UCSD-AML1 (cell line): ENCODE data around the gene AFAP1.
A peak's percentile ranks its signal among the peaks of the same experiment; 100 is the strongest.

Experiments
- DNase-seq: peaks from one replicate; lab custom pipeline; 2025; ENCODE audit not compliant: unreplicated experiment; lab: John Stamatoyannopoulos, UW

The AFAP1 gene, protein sequence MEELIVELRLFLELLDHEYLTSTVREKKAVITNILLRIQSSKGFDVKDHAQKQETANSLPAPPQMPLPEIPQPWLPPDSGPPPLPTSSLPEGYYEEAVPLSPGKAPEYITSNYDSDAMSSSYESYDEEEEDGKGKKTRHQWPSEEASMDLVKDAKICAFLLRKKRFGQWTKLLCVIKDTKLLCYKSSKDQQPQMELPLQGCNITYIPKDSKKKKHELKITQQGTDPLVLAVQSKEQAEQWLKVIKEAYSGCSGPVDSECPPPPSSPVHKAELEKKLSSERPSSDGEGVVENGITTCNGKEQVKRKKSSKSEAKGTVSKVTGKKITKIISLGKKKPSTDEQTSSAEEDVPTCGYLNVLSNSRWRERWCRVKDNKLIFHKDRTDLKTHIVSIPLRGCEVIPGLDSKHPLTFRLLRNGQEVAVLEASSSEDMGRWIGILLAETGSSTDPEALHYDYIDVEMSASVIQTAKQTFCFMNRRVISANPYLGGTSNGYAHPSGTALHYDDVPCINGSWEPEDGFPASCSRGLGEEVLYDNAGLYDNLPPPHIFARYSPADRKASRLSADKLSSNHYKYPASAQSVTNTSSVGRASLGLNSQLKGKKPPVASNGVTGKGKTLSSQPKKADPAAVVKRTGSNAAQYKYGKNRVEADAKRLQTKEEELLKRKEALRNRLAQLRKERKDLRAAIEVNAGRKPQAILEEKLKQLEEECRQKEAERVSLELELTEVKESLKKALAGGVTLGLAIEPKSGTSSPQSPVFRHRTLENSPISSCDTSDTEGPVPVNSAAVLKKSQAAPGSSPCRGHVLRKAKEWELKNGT

DNA sequence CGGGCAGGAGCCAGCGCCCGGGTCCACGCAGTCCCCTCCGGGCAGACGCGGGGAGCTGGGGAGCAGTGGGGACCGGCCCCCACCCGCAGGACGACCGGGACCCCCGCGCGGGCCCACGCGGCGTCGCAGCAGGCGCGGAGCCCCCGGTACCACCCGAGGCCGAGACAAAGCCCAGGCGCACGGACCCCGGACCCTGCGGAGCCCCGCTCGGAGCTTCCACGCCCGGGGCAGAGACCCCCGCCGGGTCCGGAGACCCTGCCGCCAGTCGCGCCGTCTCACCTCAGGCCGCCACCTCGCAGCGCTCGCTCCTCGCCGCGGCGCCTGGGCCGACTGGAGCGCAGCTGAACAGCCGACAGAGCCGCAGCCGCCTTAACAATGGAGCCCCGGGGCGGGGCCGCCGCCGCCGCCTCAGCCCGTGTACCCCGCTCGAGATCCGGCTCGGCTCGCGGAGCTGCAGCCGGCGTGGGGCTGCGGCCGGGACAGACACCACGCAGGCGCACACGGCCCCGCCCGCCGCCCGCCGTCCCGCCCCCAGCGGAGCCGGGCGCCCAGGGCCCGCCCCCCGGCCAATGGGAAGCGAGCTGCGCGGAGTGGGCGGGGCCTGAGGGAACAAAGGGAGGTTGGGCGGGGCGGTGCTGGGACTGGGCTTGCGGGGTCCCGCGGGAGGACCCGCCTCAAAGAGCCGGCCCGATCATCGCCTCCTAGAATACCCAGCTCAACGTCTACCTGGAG, at the start of gene AFAP1:
AFAP1 (minus strand) TSS at position 485 of the 732 bp plus-strand sequence. CDS start 67,783 bp downstream, outside the sequence.
- DNase-seq = peak; percentile 70

DNA sequence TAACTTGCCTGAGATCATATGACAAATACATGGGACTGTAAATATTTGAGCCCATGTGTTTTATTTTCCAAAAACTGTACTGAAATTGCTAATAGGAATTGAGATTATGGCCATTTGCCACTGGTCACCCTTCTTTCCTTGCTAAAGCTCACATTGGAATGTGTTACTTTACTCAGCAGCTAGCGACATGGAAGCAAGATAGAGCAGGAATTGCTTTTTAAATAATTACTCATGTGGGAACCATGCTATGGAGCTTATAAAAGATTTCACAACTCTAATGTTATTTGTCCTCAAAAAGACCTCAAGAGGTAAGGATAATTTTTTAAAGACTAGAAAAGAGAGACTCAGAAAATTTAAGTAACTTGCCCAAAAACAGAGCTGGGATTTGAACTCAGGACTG, 48.8 kb upstream of the AFAP1 start:
- DNase-seq = no peak

DNA sequence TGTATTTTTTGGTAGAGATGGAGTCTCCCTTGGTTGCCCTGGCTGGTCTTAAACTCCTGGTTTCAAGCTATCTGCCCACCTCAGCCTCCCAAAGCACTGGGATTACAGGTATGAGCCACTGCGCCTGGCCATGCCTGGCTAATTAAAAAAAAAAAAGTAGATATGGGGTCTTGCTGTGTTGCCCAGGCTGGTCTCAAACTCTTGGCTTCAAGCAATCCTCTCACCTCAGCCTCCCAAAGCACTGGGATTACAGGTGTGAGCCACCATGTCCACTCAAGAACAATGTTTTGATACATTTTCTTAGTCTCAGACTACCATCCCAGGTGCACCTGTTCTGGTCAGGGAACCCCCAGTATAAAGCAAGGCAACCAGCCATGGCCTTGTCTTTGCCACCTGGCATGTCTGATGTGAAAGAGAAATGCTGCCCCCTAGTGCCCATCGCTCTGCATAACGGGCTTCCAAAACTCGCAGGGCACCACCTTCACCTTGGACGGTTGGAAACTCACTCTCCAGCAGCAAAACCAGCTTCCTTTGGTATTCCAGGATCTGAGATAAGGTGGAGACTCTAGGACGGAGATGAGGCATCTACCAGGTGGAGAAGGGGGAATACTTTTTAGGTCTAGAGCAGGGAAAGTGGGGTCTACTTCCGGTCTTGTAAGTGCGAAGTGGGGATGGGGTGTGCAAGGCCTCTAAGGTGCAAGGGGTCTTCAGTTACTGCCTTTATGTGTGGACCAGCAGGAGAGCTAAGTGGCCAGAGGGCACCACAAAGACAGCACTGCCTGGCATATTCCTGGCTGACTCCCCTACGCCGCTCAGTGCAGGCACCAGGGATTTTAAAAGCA, 47.7 kb upstream of the AFAP1 start:
- DNase-seq = peak; percentile 66

DNA sequence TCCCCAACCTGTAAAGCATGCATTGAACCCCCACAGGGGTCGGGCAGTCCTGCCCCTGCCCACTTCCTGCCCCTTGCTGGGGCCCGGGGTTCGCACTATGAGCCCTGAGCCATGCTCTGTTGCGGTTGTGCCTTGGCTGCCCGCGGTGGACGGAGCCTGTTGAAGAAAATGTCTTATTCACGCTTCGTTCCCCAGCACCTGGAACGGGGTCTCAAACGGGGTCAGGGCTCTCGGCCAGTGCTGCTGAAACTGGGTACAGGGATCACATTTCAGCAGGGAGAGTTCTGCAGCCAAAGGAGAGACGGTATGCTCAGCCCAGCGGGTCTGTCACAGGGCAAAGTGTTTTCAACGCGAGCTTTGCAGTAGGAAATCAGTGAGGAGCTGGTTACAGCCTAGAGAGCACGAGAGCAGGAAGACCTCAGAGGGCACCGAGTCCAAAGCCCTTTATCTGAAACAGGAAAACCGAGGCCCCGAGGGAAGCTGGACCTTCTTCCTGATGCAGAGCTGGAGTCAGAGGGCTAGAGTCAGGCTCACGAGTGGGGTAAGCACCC, 46.3 kb upstream of the AFAP1 start:
- peak; percentile 45 for DNase-seq

DNA sequence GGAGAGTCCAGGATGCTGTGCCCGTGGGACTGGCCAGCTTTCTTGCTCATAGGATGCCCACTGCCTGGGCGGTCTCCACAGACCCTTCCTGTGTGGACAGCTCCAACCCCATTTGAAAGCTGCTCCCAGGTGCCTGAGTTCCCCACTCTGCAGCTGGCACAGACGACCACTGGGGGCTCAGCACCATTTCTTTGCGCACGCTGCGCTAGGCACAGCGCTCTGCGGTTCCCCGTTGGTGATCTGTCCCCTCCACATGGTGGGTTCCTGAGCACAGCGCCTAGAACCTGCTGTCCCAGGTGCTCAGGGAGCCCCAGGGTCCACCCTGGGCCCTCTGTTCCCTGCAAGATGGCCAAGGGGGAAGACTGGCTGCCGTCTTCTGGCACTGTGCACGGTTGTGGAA, 45.4 kb upstream of the AFAP1 start:
- no peak for DNase-seq

DNA sequence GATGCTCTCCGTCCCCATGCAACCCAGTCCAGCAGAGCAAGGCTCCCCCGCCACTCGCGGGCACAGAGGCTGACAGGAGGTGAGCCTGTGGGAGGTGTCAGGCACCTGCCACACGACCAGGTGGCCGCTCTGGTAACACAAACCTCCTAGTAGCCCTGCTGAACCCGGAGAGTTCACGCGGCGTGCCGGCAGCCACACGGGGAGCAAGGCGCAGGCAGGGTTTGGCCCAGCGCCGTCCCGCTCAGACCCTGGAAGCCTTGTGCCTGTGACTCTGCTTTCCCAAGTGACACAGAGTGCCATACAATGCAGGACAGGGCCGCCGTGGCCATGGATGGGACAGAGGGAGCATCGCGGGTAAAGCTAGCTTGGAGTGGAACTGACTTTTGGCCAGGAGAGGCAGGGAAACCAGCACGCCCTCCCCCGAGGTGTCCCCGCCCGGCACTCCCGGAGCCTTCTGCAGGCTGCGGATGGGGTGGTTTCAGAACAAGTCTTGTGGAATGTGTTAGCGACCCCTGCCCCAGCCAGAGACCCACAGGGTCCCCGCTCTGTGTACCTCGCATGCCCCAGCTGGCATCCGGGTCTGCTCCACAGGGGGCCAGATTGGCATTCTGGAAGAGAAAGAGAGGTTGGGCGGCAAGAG, 44.7 kb upstream of the AFAP1 start:
- no peak for DNase-seq

DNA sequence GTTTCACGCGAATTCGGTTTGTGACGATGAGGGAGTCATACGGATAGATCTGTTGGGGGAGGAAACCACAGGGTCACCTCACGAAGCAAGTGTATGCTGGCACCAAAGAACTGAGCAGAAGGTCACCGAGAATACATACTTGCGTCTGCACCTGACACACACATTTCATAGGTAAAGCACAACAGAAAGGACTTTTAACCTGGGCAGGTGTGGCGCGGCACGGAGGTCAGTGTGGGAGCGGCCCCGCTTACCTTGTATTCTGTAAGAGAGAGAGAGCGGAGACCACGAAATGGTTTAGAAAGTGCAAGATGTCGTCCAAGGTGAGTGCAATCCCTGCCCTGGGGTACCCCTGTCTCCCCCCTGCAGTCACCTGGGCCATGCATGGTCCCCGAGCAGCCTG, 43.6 kb upstream of the AFAP1 start:
- no peak for DNase-seq

DNA sequence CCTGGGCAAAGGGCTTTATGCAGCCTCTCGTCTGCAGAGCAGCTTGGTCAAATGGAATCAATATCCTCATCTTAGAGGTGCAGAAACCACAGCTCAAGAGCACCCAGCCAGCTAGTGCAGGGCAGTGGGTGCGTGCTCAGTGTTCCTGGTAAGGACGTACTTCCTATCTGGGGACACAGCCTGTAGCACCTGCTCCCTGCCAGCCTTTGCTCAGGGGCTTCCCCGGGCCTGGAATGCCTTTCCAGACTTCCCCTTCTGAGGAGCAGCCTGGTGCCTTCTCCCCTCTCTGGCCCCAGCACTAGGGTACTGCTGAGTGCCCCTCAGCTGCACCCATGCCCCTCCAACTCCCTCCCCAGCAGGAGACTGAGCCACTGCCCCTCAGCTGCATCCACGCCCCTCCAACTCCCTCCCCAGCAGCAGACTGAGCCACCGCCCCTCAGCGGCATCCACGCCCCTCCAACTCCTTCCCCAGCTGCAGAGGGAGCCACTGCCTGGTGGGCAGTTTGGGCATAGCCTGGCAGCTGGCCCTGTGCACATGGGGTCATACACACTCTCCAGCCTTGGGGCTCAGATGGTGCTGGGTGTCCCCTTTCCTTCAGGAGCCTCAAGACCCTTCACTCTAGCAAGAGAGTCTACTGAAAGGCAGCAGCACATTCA, 42.2 kb upstream of the AFAP1 start:
- DNase-seq = no peak

DNA sequence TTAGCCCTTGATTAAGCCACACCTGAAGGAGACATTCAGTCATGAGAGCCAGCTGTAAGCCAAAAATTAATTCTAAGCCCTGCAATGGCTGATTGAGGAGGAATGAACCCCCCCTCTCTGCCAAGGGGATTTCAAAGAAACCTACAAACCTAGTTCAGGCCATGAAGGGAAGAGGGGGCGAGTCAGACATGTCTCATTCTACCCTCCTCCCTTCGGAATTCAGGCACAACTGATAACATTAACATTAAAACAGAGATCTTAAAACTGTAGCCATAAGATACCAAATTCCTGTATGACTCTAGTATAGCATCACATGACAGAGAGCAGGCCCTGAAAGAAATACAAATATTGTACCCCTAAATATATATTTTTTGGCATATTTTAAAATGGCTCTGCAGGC, 40.4 kb upstream of the AFAP1 start:
- no peak for DNase-seq

DNA sequence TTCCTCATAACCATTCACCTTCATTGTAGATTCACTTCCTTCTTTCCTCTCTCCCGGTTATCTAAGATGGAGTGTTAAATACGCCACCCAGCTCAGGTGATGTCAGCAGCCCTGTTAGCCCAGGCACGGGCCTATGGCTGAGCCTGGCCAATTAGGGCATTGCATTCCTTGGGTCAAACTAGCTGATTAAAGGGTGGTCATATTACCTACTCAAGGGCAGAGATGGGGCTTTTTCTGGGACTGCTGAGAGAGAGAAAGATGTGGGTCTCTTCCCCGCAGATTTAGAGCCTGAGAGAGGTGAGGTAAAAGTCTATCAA, 39.9 kb upstream of the AFAP1 start:
- DNase-seq = no peak

DNA sequence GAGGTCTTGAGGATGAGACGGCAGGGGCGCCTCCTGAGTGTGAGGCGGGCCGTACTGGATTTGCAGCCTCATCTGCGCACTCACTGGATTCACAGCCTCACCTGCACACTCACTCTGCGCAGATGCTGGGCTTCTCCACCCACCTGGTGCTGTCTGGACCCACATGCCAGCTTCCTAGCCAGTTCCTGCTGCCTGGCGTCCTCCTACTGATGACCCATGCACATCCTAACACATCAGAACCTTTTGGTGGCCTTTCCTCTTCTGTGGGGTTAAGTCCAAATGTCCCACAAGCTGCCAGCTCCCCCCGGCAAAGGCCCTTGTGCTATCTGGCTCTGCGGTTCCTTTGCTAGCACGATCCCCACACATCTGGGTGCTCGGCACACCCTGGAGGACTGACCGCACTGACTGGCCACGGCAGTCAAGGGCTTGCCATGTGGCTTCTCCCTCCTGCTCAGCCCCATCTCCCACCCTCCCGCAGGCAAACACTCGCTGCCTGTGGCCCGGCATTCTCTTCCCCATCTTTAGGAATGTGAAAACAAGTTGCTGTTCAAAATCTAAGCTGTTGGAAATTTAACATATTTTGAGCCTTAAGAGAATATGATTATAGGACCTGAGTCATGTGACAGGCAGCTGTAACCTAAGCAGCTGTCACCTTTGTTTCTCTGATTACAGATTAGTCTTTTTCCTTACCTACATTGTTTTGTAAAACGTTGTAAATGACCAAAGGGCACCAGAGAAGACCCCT, 39.4 kb upstream of the AFAP1 start:
- DNase-seq = no peak

DNA sequence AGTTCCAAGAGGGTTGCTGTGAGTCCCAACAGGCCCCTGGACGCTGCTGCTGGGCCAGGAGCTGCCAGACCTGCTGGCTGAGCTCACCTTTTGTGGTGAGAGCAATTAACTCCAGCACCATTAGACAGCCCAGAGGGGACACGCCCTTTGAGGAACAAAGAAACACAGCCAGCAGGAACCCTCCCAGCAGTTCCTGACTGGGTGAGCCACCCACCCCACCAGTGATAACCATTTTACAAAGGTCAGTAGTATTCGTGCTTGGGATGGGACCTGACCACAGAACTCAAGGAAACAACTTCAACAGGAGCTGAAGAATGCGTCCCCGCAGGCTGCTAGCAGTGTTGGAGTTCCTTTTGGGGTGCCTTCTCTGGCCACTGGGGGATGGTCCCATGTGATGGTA, 38.8 kb upstream of the AFAP1 start:
- DNase-seq = no peak

DNA sequence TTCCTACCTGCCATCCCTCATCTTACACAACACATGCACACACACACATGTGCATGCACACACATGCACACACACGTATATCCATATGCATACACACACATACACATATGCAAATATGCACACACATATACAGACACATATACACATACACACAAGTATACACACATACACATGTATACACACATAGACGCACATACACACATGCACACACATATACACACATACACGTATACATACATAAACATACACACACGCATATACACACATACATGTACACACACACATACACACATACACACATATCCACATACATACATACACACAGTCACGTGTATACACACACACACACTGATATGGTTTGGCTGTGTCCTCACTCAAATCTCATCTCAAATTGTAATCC, 37.0 kb upstream of the AFAP1 start:
- no peak for DNase-seq

DNA sequence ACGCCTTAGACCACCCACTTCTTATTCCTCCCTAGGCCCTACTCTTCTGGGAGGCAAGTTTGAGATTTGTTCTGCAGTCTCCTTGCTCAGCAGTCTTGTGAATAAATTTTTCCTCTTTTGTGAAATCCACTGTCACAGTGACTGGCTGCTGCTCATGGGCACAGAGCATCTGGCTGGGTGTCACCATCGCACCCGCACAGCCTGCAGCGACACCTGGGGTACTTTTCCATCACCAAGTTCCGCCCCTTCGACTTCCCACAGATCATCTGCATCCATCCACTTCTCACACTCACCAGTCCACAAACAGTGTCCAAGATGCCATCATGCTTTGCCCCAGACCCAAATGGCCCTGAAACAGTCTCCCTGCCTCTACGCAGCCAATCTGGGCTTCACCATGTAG, 36.4 kb upstream of the AFAP1 start:
- no peak for DNase-seq

DNA sequence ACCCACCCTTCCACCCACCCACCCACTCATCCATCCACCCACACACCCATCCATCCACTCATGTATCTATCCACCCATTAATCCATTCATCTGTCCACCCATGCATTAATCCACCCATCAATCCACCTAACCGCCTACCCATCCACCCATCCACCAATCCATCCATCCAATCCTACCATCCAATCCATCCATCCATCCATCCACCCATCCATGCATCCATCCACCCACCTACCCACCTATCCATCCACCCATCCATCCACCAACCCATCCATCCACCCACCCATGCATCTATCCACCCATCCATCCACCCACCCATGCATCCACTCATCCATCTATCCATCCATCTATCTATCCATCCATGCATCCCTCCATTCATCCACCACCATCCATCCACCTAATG, 34.8 kb upstream of the AFAP1 start:
- no peak for DNase-seq

DNA sequence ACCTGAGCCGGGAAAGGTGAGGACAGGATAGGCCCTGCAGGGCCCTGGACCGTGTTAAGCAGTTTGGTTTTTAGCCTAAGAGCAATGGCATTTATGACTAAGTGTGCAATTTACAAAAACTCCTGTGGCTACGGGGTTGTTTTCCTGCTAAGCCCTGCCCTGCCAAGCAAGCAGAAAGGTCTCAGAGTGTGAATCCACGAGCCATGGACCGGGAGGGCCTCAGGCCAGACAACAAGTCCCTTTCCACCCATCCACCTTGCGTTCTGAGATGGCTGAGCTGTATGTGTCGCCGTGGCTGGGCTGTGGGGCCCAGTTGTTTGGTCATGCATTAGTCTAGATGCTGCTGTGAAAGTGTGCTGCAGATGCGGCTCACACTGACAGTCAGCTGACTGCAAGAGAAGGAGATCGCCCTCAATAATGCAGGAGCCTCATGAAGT, 33.9 kb upstream of the AFAP1 start:
- DNase-seq = no peak

DNA sequence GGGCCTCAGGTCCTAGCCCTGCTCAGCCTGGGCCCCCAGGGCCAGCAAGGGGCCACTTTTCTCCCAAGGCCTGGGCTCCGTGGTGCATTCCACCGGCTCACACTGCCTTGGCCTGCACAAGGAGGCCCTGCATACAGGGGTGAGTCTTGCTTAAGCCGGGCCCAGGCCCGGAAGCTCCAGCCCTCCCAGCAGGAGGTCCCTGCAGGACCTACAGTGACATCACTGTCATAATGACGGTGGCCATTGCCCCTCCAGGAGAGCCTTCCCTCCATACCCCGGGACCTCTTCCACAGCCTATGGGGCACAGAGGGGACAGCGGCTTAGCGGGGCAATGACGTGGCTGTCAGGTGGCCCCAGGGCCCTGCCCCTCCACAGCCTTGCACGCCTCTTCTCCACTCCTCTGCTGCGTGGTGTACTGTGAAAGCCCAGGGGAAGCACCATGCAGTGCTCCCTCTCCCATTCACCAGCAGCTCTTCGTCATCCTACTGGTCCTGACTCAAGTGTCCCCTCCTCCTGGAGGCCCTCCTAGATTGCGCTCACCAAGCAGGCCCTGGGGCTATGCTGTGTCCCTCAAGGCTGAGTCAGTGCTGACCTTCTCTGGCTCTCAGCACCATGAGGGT, 32.3 kb upstream of the AFAP1 start:
- DNase-seq = no peak

DNA sequence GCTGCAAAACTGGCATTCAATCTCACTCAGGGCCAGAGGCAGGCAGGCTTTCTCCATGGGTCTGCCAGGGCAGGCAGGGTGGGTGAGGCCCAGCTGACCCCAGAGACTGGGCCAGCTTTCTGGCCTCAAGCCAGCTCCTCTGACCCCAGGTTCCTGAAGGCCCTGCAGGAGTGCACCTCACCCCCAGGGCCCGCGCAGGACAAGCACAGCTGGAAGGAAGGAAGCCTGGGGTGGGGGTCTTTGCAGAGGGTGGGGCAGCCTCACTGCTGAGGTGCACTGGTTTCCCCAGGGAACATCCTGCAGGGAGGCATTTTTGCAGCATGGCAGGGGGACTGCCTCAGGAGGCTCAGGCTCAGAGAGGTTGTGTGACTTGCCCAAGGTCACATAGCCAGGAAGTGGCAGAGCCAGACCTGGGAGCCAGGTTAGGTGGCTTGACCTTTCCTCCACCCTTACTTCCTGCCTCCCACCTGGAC, 31.5 kb upstream of the AFAP1 start:
- no peak for DNase-seq
